ENCODE measurements around the gene NFKBIL1. TPM values are rescaled to one million over a fixed set of nuclear protein-coding genes. Genes with fewer than 3 reads are reported as not detected.

NFKBIL1 gene
- total RNA-seq, 2 donors from 2014 or later: 28.0 to 36.6 TPM

DNA sequence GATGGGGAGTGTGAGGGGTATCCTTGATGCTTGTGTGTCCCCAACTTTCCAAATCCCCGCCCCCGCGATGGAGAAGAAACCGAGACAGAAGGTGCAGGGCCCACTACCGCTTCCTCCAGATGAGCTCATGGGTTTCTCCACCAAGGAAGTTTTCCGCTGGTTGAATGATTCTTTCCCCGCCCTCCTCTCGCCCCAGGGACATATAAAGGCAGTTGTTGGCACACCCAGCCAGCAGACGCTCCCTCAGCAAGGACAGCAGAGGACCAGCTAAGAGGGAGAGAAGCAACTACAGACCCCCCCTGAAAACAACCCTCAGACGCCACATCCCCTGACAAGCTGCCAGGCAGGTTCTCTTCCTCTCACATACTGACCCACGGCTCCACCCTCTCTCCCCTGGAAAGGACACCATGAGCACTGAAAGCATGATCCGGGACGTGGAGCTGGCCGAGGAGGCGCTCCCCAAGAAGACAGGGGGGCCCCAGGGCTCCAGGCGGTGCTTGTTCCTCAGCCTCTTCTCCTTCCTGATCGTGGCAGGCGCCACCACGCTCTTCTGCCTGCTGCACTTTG is 28.0 kb downstream of the NFKBIL1 start, which contains the start of gene TNF:
Gene TNF (plus strand): TSS at position 231 of the 567 bp plus-strand sequence. CDS start 177 bp downstream, at position 408.
- Mint-ChIP-seq H3K27ac (peak within 1 kb of the TSS; percentile 89), H3K9me3 (no peaks in the 10 kb centered on the region), H3K4me1 (ENCODE audit: low read depth) (peaks cover 96% of the 10 kb centered on the region), H3K4me3 (peak within 1 kb of the TSS; percentile 92), H3K27me3 (ENCODE audit: low read depth) (no peaks in the 10 kb centered on the region), H3K36me3 (ENCODE audit: insufficient read depth in 2 of 2) (peaks cover 8% of the 10 kb centered on the region in 2 donors)
- DNase-seq: peak; percentile 78
- peak; percentile 13 to 25 for ATAC-seq (replicated peaks in 1 of 2)

- no peak for ATAC-seq (replicated peaks in 1 of 2)
- peaks cover 94% of the 10 kb centered on the region for H3K4me1 Mint-ChIP-seq (ENCODE audit: low read depth)
- peaks cover 9 to 10% of the 10 kb centered on the region in 2 donors for H3K36me3 Mint-ChIP-seq (ENCODE audit: insufficient read depth in 2 of 2)
- no peaks in the 10 kb centered on the region for H3K27me3 Mint-ChIP-seq (ENCODE audit: low read depth)
- no peaks in the 10 kb centered on the region for H3K9me3 Mint-ChIP-seq
- H3K4me3 Mint-ChIP-seq: peak overlapping the region; percentile 92
- peak overlapping the region; percentile 89 for H3K27ac Mint-ChIP-seq
- no peak for DNase-seq
These were observed 28.7 kb downstream of the NFKBIL1 start for GRCh38 chr6:31575952-31576685.

GRCh38 chr6:31576897-31577578 is 29.6 kb downstream of the NFKBIL1 start:
- H3K27ac Mint-ChIP-seq: peak overlapping the region; percentile 89
- peak overlapping the region; percentile 92 for H3K4me3 Mint-ChIP-seq
- H3K9me3 Mint-ChIP-seq: no peaks in the 10 kb centered on the region
- H3K27me3 Mint-ChIP-seq (ENCODE audit: low read depth): no peaks in the 10 kb centered on the region
- peaks cover 94% of the 10 kb centered on the region for H3K4me1 Mint-ChIP-seq (ENCODE audit: low read depth)
- H3K36me3 Mint-ChIP-seq (ENCODE audit: insufficient read depth in 2 of 2): peaks cover 13 to 16% of the 10 kb centered on the region in 2 donors
- DNase-seq: peak; percentile 58 to 72
- ATAC-seq (replicated peaks in 1 of 2): peak in 1 of 2 donors; percentile 14

DNA sequence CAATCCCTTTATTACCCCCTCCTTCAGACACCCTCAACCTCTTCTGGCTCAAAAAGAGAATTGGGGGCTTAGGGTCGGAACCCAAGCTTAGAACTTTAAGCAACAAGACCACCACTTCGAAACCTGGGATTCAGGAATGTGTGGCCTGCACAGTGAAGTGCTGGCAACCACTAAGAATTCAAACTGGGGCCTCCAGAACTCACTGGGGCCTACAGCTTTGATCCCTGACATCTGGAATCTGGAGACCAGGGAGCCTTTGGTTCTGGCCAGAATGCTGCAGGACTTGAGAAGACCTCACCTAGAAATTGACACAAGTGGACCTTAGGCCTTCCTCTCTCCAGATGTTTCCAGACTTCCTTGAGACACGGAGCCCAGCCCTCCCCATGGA is 30.2 kb downstream of the NFKBIL1 start:
- Mint-ChIP-seq H3K27ac (no peak overlapping the region), H3K4me3 (peak overlapping the region; percentile 92), H3K4me1 (ENCODE audit: low read depth) (peaks cover 94% of the 10 kb centered on the region), H3K27me3 (ENCODE audit: low read depth) (no peaks in the 10 kb centered on the region), H3K9me3 (no peaks in the 10 kb centered on the region), H3K36me3 (ENCODE audit: insufficient read depth in 2 of 2) (peaks cover 15 to 16% of the 10 kb centered on the region in 2 donors)
- ATAC-seq (replicated peaks in 1 of 2) (no peak), DNase-seq (no peak)

- ATAC-seq (replicated peaks in 1 of 2) (no peak), DNase-seq (no peak)
- H3K9me3 Mint-ChIP-seq: no peaks in the 10 kb centered on the region
- peaks cover 93% of the 10 kb centered on the region for H3K4me1 Mint-ChIP-seq (ENCODE audit: low read depth)
- no peaks in the 10 kb centered on the region for H3K27me3 Mint-ChIP-seq (ENCODE audit: low read depth)
- peak overlapping the region; percentile 92 for H3K27ac Mint-ChIP-seq
- peaks cover 16 to 17% of the 10 kb centered on the region in 2 donors for H3K36me3 Mint-ChIP-seq (ENCODE audit: insufficient read depth in 2 of 2)
- H3K4me3 Mint-ChIP-seq: peak overlapping the region; percentile 66 to 100
These were observed 31.0 kb downstream of the NFKBIL1 start for GRCh38 chr6:31578184-31579118.

DNA sequence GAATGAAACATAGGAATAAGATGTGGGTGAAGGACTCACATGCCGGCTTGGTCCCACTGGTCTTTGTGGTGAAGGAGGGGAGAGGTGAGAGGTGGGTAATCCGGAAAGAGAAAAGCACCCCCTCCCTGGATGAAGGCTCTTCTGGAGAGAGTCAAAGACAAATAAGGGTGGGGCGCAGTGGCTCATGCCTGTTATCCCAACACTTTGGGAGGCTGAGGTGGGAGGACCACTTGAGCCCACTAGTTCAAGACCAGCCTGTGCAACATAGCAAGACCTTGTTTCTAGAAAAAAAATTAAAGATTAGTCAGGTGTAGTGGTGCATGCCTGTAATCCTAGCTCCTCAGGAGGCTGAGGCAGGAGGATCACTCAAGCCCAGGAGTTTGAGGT is 31.7 kb downstream of the NFKBIL1 start:
- DNase-seq (no peak), ATAC-seq (replicated peaks in 1 of 2) (no peak)
- Mint-ChIP-seq H3K9me3 (no peaks in the 10 kb centered on the region), H3K36me3 (ENCODE audit: insufficient read depth in 2 of 2) (peaks cover 16 to 17% of the 10 kb centered on the region in 2 donors), H3K27me3 (ENCODE audit: low read depth) (no peaks in the 10 kb centered on the region), H3K27ac (peak overlapping the region; percentile 92), H3K4me1 (ENCODE audit: low read depth) (peaks cover 93% of the 10 kb centered on the region), H3K4me3 (peak overlapping the region; percentile 66 to 100)

DNA sequence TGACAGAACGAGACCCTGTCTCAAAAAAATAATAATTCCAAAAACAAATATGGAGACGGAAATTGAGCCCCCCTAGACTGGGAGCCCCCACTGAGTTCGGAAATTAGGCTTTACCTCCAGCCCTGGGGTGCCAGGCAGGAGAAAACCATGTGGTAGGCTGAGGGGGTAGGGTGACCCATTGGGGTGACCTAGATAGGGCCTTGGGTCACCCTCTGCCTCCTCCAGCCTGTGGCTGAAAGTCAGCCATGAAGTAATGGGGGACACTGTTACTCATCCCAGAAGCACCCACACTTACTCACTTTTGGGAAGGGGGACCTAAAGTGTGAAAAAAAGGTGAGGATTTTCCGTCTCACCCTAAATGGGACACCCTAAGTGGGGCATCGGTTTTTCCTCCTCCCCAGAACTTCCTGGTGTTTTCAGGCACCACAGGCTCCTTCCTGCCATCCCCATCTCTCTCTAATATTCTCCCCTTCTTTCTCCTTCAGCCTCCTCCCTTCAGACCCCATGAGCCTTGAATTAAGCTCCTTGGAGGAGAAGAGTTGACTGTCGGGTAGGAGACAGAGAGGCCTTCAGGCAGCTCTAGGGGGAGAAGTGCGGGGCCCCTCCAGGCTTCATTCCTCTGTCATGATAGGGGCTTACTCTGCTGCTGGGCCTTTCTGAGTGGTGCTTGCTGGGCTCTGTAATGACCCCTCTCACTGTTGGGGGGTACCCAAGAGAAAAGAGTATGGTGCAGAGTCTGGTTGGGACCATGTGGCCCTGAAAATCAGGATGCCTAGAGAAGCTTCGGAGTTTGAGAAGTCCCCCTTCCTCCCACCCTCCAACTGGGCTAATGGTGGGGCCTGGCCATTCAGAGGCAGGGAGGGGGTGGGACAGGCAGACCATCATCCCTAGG is 32.4 kb downstream of the NFKBIL1 start:
- peak in 1 of 2 donors; percentile 4 for ATAC-seq (replicated peaks in 1 of 2)
- Mint-ChIP-seq H3K36me3 (ENCODE audit: insufficient read depth in 2 of 2) (peaks cover 16 to 17% of the 10 kb centered on the region in 2 donors), H3K4me3 (peak overlapping the region; percentile 91 to 100)

GRCh38 chr6:31580438-31580740 is 33.0 kb downstream of the NFKBIL1 start:
- Mint-ChIP-seq H3K4me3 (peak overlapping the region; percentile 91 to 100), H3K27me3 (ENCODE audit: low read depth) (no peaks in the 10 kb centered on the region), H3K27ac (peak overlapping the region; percentile 36), H3K36me3 (ENCODE audit: insufficient read depth in 2 of 2) (peaks cover 16 to 17% of the 10 kb centered on the region in 2 donors), H3K9me3 (no peaks in the 10 kb centered on the region), H3K4me1 (ENCODE audit: low read depth) (peaks cover 93% of the 10 kb centered on the region)
- ATAC-seq (replicated peaks in 1 of 2): no peak
- no peak for DNase-seq

More for the DNA sequence above, 32.4 kb downstream of the NFKBIL1 start:
- Mint-ChIP-seq H3K27me3 (ENCODE audit: low read depth) (no peaks in the 10 kb centered on the region), H3K9me3 (no peaks in the 10 kb centered on the region), H3K4me1 (ENCODE audit: low read depth) (peaks cover 92% of the 10 kb centered on the region), H3K27ac (peak overlapping the region; percentile 92)
- DNase-seq: no peak

- Mint-ChIP-seq H3K9me3 (no peaks in the 10 kb centered on the region), H3K4me1 (ENCODE audit: low read depth) (peaks cover 94% of the 10 kb centered on the region), H3K27ac (peak overlapping the region; percentile 97), H3K4me3 (peak overlapping the region; percentile 91 to 100), H3K27me3 (ENCODE audit: low read depth) (no peaks in the 10 kb centered on the region), H3K36me3 (ENCODE audit: insufficient read depth in 2 of 2) (peaks cover 13 to 14% of the 10 kb centered on the region in 2 donors)
- ATAC-seq (replicated peaks in 1 of 2) (peak; percentile 76 to 83), DNase-seq (peak; percentile 92 to 97)
These were observed 33.5 kb downstream of the NFKBIL1 start for GRCh38 chr6:31580807-31581433.

- no peak for ATAC-seq (replicated peaks in 1 of 2)
- Mint-ChIP-seq H3K36me3 (ENCODE audit: insufficient read depth in 2 of 2) (peaks cover 9 to 10% of the 10 kb centered on the region in 2 donors), H3K27me3 (ENCODE audit: low read depth) (no peaks in the 10 kb centered on the region), H3K4me1 (ENCODE audit: low read depth) (peaks cover 94% of the 10 kb centered on the region), H3K27ac (peak overlapping the region; percentile 97), H3K4me3 (peak overlapping the region; percentile 91 to 100), H3K9me3 (no peaks in the 10 kb centered on the region)
- DNase-seq: no peak
These were observed 34.2 kb downstream of the NFKBIL1 start for GRCh38 chr6:31581434-31582229.

DNA sequence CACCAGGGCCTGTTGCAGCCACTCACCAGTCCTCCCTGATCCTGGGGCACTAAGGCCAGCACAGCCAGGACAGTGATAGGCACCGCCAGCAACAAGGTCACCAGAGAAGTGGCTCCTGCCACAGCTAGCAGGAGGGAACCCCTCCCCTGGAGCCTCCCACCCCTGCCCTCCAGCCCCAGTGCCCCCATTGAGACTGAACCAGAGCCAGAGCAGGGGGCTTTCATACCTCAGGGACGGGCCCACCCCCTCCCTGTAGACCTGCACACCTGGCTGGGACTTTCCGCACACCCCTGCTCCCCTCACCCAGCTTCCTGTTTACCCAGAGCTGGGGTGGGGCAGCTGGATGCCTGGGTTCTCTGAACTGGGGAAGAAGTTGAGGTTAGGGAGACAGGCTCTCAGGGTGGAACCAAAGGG is 34.8 kb downstream of the NFKBIL1 start, which contains the start of gene LTB:
Gene LTB (minus strand): TSS at position 195 of the 414 bp plus-strand sequence. CDS start 7 bp downstream, at position 188.
- peak in 1 of 2 donors; percentile 41 for DNase-seq
- Mint-ChIP-seq H3K27me3 (ENCODE audit: low read depth) (no peaks in the 10 kb centered on the region), H3K4me3 (peak within 1 kb of the TSS; percentile 91 to 100), H3K27ac (peak within 1 kb of the TSS; percentile 97), H3K9me3 (no peaks in the 10 kb centered on the region), H3K4me1 (ENCODE audit: low read depth) (peaks cover 94% of the 10 kb centered on the region), H3K36me3 (ENCODE audit: insufficient read depth in 2 of 2) (peaks cover 8 to 9% of the 10 kb centered on the region in 2 donors)
- ATAC-seq (replicated peaks in 1 of 2): peak in 1 of 2 donors; percentile 5
